Activated CD4-positive, alpha-beta T cell treated with anti-CD3 and anti-CD28 coated beads for 48 hours (primary cell): Measurements from ENCODE around the gene MR1.
"Not testable (repeated sequence)": the region's sequence is repeated elsewhere in the genome, so short reads cannot be mapped to it uniquely, and the experiment has no call there.

Source experiments
- DNase-seq: peaks from one replicate; pipeline ENCODE4 v3.0.0-alpha.2; 2020

The MR1 gene

DNA sequence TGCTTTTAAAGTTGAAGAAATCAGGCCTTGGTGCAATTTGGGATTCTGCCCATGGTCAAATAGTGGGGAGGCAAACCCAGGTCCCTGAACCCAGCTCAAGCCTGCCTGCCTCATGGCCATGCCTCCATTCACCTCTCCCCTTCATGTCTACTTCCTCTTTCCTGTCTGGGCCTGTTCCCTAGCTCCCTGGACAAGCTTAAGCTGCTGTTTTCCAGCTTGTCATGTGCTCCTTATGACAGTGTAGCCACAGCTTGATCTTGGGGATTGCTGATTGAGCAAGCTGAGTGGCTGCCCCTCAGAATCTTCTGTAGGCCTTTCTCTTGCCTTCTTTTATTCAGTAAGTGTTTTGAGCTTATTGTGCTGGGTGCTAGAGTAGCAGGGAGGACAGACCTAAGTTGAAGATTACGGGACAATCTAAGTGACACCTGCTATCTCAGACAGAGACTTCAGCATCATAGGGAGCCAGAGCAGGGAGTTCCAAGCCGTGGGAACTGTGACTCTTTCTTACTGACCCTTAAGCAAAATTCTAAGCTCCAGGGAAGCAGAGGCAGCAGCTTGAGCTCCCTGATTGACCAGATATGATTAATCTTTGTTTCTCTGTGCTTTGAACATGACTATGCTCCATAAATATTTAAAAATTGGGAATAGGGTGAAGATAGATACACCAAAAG is 520 bp upstream of the MR1 start:
- DNase-seq, result peak; percentile 34

- not testable (repeated sequence) for DNase-seq
Measured at GRCh38 chr1:181035210-181035609, 1.4 kb downstream of the MR1 start.

DNA sequence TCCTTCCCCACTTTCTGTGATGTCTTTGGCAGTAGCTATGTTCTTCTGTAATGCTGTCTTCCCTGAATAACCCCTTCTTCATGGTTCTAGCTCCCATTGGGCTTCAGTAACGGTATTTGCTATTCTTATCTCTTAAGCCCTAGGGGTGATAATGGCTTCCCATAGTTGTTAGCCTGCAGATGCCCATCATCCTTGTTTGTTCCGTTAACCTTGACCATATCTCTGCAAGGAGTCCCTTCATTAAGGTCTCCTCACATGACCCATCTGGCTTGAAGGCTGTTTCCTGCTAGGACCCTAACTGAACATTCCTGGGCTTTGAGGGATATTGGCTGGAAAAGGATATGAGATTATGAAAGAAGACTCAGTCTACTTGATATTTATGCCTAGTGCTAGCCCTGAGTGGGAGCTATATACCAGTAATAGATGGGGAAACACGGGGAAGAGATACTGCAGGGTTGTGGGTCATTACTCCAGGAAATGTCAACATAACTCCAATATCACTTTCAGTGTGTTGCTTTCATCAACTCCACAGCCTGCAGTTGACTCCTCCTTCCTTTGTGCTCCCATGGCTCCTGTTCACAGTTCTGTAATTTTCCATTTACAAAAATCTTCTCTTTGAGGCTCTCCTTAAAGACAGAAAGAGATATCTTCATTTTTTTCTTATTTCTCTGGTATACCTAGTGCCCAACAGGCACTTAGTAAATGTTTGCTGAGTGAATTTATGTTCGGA is 2.5 kb downstream of the MR1 start:
- DNase-seq, result no peak

GRCh38 chr1:181037386-181037785 is 3.6 kb downstream of the MR1 start:
- no peak for DNase-seq

- peak; percentile 70 for DNase-seq
Measured at GRCh38 chr1:181038399-181038873, 4.7 kb downstream of the MR1 start.

DNA sequence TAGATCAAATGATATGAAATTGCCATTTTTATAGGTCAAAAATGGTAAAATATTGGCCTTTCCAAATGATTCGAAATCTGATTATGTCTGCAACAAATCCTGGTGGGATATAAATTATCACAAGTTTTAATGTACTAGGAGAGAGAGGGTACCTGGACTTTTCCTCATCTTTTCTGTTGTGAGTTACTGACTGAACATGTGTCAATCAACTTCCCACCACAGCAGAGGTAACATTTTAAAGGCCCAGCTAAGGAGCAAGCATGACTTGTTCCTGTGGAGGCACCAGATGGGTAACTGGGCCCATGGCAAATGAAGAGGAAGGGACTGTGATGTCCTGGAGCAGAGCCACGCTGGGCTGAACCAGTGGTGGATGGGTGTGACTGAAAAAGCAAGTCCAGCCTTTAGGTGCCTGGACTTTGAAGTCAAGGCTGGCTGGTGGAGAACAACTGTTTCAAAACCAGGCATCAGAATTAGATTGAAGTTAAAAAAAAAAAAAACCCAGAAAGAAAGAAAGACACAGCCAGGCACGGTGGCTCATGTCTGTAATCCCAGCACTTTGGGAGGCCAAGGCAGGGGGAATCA is 6.6 kb downstream of the MR1 start:
- no peak for DNase-seq

GRCh38 chr1:181043025-181043888 is 9.5 kb downstream of the MR1 start:
- DNase-seq, result no peak

GRCh38 chr1:181044449-181044966 is 10.7 kb downstream of the MR1 start:
- peak; percentile 67 for DNase-seq

DNA sequence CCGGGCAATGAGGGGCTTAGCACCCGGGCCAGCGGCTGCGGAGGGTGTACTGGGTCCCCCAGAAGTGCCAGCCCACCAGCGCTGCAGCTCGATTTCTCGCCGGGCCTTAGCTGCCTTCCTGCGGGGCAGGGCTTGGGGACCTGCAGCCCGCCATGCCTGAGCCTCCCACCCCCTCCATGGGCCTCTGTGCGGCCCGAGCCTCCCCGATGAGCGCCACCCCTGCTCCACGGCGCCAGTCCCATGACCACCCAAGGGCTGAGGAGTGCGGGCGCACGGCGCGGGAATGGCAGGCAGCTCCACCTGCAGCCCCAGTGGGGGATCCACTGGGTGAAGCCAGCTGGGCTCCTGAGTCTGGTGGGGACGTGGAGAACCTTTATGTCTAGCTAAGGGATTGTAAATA is 12.2 kb downstream of the MR1 start:
- DNase-seq, result not testable (repeated sequence)

DNA sequence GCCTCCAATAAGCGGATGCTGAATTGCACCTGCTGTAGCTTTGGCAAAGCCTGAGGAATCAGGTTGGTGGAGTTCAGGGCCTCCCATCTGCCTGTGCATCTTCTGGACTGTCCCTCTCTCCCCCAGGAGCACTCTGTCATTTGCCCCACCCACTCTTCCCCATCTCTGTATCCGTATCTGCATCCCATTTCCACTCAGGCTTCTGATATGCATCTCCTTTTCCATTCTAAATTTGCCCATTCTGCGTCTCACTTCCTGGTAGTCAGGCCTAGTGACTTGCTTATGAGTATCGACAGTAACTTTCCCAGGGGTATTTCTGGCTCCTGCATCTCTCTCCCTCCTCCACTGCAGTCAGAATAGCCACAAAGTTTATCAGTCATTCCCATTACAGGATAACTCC is 15.6 kb downstream of the MR1 start:
- no peak for DNase-seq

DNA sequence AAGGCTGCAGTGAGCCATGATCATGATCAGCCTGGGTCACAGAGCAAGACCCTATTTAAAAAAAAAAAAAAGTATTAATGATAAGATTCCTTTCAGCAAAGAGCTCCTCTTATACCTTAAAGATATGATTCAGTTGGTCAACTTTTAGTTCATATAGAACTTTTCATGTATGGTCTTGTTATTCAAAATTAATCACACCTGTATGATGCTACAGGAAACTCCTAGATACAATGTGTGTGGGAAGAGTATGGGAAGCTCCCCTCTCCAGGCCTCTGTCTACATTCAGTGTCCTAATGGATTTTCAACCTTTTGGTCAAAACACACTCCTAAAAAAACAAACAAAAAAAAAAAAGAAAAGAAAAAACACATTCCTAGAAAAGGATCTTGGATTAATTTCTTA is 17.1 kb downstream of the MR1 start:
- no peak for DNase-seq

GRCh38 chr1:181056560-181056959 is 22.8 kb downstream of the MR1 start:
- DNase-seq, result no peak

DNA sequence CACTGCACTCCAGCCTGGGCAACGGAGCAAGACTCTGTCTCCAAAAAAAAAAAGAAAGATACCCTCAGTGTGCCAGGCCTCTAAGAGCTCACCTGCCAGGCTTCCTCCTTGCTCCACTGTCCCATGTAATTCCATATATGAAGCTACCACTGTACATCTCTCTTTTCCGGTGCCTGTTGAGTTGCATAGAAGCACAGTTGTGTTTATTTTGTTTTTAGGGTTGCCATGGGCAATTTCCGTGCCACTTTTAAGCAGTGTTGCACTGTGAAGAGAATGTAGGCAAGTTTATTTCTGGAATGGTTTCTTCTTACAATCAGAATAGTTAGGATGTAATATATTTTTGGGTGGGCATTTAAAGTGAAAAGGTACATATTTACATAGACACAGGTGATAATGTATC is 23.3 kb downstream of the MR1 start:
- no peak for DNase-seq

GRCh38 chr1:181059435-181059834 is 25.7 kb downstream of the MR1 start:
- no peak for DNase-seq

DNA sequence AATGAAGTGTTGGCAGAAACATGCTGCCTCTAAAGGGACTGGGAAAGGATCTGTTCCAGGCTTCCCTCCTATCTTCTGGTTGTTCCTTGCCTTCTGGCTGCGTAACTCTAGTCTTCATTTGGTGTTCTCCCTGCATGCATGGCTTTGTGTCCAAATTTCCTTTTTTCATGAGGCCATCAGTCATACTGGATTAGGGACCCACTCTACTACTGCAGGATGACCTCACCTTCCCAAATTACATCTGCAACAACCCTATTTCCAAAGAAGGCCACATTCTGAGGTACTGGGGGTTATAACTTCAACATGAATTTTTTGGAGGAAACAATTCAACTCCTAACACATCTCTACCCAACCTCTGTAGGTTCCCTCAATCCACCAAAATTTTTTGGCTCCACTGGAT is 26.3 kb downstream of the MR1 start:
- no peak for DNase-seq

- not testable (repeated sequence) for DNase-seq
Measured at GRCh38 chr1:181060947-181061346, 27.2 kb downstream of the MR1 start.

- no peak for DNase-seq
Measured at GRCh38 chr1:181061487-181061886, 27.7 kb downstream of the MR1 start.

- DNase-seq, result peak; percentile 28
Measured at GRCh38 chr1:181061891-181062835, 28.4 kb downstream of the MR1 start.

- DNase-seq, result peak; percentile 45
Measured at GRCh38 chr1:181062836-181063428, 29.1 kb downstream of the MR1 start.

- no peak for DNase-seq
Measured at GRCh38 chr1:181064011-181064623, 30.3 kb downstream of the MR1 start.

- no peak for DNase-seq
Measured at GRCh38 chr1:181064702-181065101, 30.9 kb downstream of the MR1 start.
